HepG2 (cell line): ENCODE results near the gene DCTN1. TPM values are rescaled to one million over a fixed set of nuclear protein-coding genes. Genes with fewer than 3 reads are reported as not detected.

Experiments
- ATAC-seq: fragments of 200-7000 bp; cut with Tn5 transposase; 3 replicates; pipeline ENCODE4 v1.9.1; 2020; ENCODE audit warnings: mild to moderate bottlenecking, moderate library complexity
- BruUV-seq: library from RNA; stranded (reverse); fragments of 400-500 nt; replicated peaks from 2 replicates; lab custom pipeline; 2021; lab: Mats Ljungman, UMichigan
- CTCF ChIA-PET: fragments of 300-600 bp; formaldehyde crosslinking; extraction: SDS; loops from one replicate; lab custom pipeline; 2021; ENCODE audit warnings: low total read pairs, inconsistent platforms, low intra/inter-chr PET ratio; lab: Yijun Ruan, JAX
- POLR2A ChIA-PET: fragments of 350-600 bp; sonication (Branson Sonifier 250); formaldehyde crosslinking; loops from one replicate; lab custom pipeline; 2020; ENCODE audit warnings: antibody characterized with exemption, inconsistent platforms; lab: Yijun Ruan, JAX
- DNase-seq: peaks from one replicate; pipeline ENCODE4 v3.0.0-alpha.2; 2015; ENCODE audit warnings: low spot score
- FAIRE-seq: peaks from 3 replicates; lab custom pipeline; 2011; peaks lifted over from hg19 to GRCh38; lab: Jason Lieb, UNC
- H2AFZ ChIP-seq: one replicate; pipeline ENCODE4 v1.6.1; 2011; ENCODE audit warnings: low read length, inconsistent platforms
- H3K27ac ChIP-seq: fragments of 300-600 bp; 3 replicates; pipeline ENCODE4 v1.8.0; 2011; ENCODE audit warnings: mixed run types, mild to moderate bottlenecking, mixed read lengths, low read length, inconsistent platforms; ENCODE audit not compliant: insufficient read depth; ENCODE audit errors: extremely low read length
- H3K27me3 ChIP-seq, 2 experiments: fragments of 200-600 bp in 1 of 2; 2 replicates in 1 of 2; 3 replicates in 1 of 2; pipeline versions ENCODE4 v1.6.0 to v1.8.0; 2011; ENCODE audit warnings: low read length in 2 of 2, mild to moderate bottlenecking in 2 of 2, moderate library complexity in 2 of 2, inconsistent platforms in 1 of 2; ENCODE audit not compliant: insufficient read depth in 2 of 2, control insufficient read depth in 1 of 2
- H3K36me3 ChIP-seq, 2 experiments: fragments of 200-600 bp in 1 of 2; replicated peaks in 1 of 2; 2 replicates in 1 of 2; 3 replicates in 1 of 2; pipeline versions ENCODE4 v1.5.1 to v1.8.0; 2011; ENCODE audit warnings: low read length in 2 of 2, inconsistent platforms in 1 of 2; ENCODE audit not compliant: insufficient read depth in 2 of 2, control insufficient read depth in 1 of 2
- H3K4me1 ChIP-seq: 2 replicates; pipeline ENCODE4 v1.5.1; 2012; ENCODE audit warnings: low read length, inconsistent platforms; ENCODE audit not compliant: insufficient read depth
- H3K4me2 ChIP-seq: 2 replicates; pipeline ENCODE4 v1.6.0; 2011; ENCODE audit warnings: low read depth, low read length, inconsistent platforms
- H3K4me3 ChIP-seq, 3 experiments: fragments of 200-600 bp in 1 of 3; sonication (generic), shearing (Covaris generic) in 1 of 3; replicated peaks in 1 of 3; 2 replicates each; pipeline ENCODE4 v1.5.1; 2011 to 2016; ENCODE audit warnings: low read length in 3 of 3, inconsistent platforms in 2 of 3, low read depth in 2 of 3, mild to moderate bottlenecking in 2 of 3, control low read depth in 1 of 3, mixed read lengths in 1 of 3; ENCODE audit not compliant: insufficient read depth in 1 of 3
- H3K79me2 ChIP-seq: one replicate; pipeline ENCODE4 v1.6.1; 2011; ENCODE audit warnings: low read length, inconsistent platforms; ENCODE audit not compliant: insufficient read depth
- H3K9ac ChIP-seq: 2 replicates; pipeline ENCODE4 v1.6.0; 2011; ENCODE audit warnings: mild to moderate bottlenecking, low read depth, low read length, inconsistent platforms; ENCODE audit not compliant: insufficient read depth
- H3K9me3 ChIP-seq: 2 replicates; pipeline ENCODE4 v1.5.1; 2012; ENCODE audit warnings: mild to moderate bottlenecking, low read length
- H4K20me1 ChIP-seq: 2 replicates; pipeline ENCODE4 v1.6.0; 2011; ENCODE audit warnings: inconsistent platforms, mild to moderate bottlenecking, low read length, moderate library complexity; ENCODE audit not compliant: insufficient read depth
- ARID3A ChIP-seq: IDR thresholded peaks from 2 replicates; pipeline ENCODE4 v1.6.1; 2012; ENCODE audit warnings: low read depth, low read length, improper control_type of control experiment
- HOXA5 ChIP-seq: sonication (generic); formaldehyde crosslinking; IDR thresholded peaks from 2 replicates; pipeline ENCODE4 v1.4.0; 2020; ENCODE audit warnings: missing genetic modification reagents
- MBD4 ChIP-seq: IDR thresholded peaks from 2 replicates; pipeline ENCODE4 v1.6.1; 2012; ENCODE audit warnings: low read length, inconsistent platforms, borderline replicate concordance
- NFE2 ChIP-seq: sonication (generic); formaldehyde crosslinking; IDR thresholded peaks from 2 replicates; pipeline ENCODE4 v1.4.0; 2020; ENCODE audit warnings: missing genetic modification reagents
- PATZ1 ChIP-seq: sonication (generic); formaldehyde crosslinking; IDR thresholded peaks from 2 replicates; pipeline ENCODE4 v1.4.0; 2020; ENCODE audit warnings: missing genetic modification reagents
- PBX2 ChIP-seq: IDR thresholded peaks from 2 replicates; pipeline ENCODE4 v1.6.1; 2016; ENCODE audit warnings: control low read depth
- SMAD9 ChIP-seq: sonication (generic); formaldehyde crosslinking; IDR thresholded peaks from 2 replicates; pipeline ENCODE4 v1.5.1; 2020; ENCODE audit warnings: mild to moderate bottlenecking, missing genetic modification reagents
- TRIM24 ChIP-seq: sonication (generic); formaldehyde crosslinking; IDR thresholded peaks from 2 replicates; pipeline ENCODE4 v1.8.0; 2022; ENCODE audit warnings: mild to moderate bottlenecking, missing genetic modification reagents
- ZFYVE20 ChIP-seq: sonication (generic); formaldehyde crosslinking; IDR thresholded peaks from 2 replicates; pipeline ENCODE4 v1.8.0; 2023; ENCODE audit warnings: low read depth, mild to moderate bottlenecking, moderate library complexity, missing genetic modification reagents, borderline replicate concordance
- ZNF205 ChIP-seq: IDR thresholded peaks from 2 replicates; pipeline ENCODE4 v1.6.1; 2018; ENCODE audit warnings: missing biosample characterization, missing genetic modification reagents
- ZNF484 ChIP-seq: sonication (generic); formaldehyde crosslinking; IDR thresholded peaks from 2 replicates; pipeline ENCODE4 v1.5.1; 2020; ENCODE audit warnings: mild to moderate bottlenecking, low read depth, missing genetic modification reagents, borderline replicate concordance
- ZNF747 ChIP-seq: sonication (generic); formaldehyde crosslinking; IDR thresholded peaks from 2 replicates; pipeline ENCODE4 v1.8.1; 2023; ENCODE audit warnings: missing genetic modification reagents, mild to moderate bottlenecking, borderline replicate concordance
- WGBS: methylation state at CpG from one replicate; pipeline ENCODE4 v1.1.6; 2017; ENCODE audit warnings: low lambda C conversion rate; 5-methylcytosine and 5-hydroxymethylcytosine counted together
- in situ Hi-C: cut with HindIII; loops from 2 replicates; pipeline ENCODE4 v1.10.0; 2017; ENCODE audit warnings: low pct_unique_long_range_greater_than_20kb; ENCODE audit not compliant: extremely low pct_ligation_motif_present
- intact Hi-C: fragments of 100-400 bp; cut with micrococcal nuclease; formaldehyde crosslinking; loops from one replicate; pipeline ENCODE4 v1.10.0; 2022; ENCODE audit not compliant: unreplicated experiment
- polyA plus RNA-seq, 8 experiments: library from polyadenylated mRNA; depleted of rRNA in 3 of 8; stranded (reverse) in 7 of 8; unstranded in 1 of 8; fragments of >200 nt; fragmentation: Illumina TruSeq in 4 of 8; extraction: Trizol in 4 of 8; gene quantifications; 2 replicates each; pipeline versions ENCODE4 v1.2.1 to v1.2.3, GENCODE V29; 2011 to 2016; ENCODE audit warnings: low read depth in 4 of 8, missing spikeins in 1 of 8, mixed read lengths in 1 of 8; ENCODE audit not compliant: insufficient read depth in 1 of 8
- total RNA-seq, 5 experiments: library from RNA; depleted of rRNA; stranded (reverse); fragments of >200 nt; fragmentation: Illumina TruSeq; extraction: Trizol; gene quantifications; 2 replicates each; pipeline ENCODE4 v1.2.3, GENCODE V29; 2016; ENCODE audit warnings: low read depth in 1 of 5

The DCTN1 gene
- total and polyA plus RNA-seq, 2 of the 13 experiments (the other 11 are each of a cell fraction or from before 2014, with no cell fraction given) = 73.2 to 122 TPM

GRCh38 chr2:74373985-74374384 lies 6.1 kb downstream of the DCTN1 start (continued):
- no peak for TF ChIP-seq HOXA5 (CRISPR knock-in tag)
- TF ChIP-seq NFE2 (CRISPR knock-in tag) = no peak
- TF ChIP-seq ZNF205 = no peak

- H2AFZ ChIP-seq = no peak overlapping the region
- no peak for FAIRE-seq
- intact Hi-C loops = no loop called here
- ATAC-seq = no peak
- no peaks in the 10 kb centered on the region for H3K9me3 ChIP-seq
- no peaks in the 10 kb centered on the region; the same call in 1 of the 2 replicates for H4K20me1 ChIP-seq
- peaks cover 51 to 69% of the 10 kb centered on the region in 2 experiments for H3K36me3 ChIP-seq
- ChIA-PET POLR2A (no interaction called here), CTCF (no interaction called here)
- 95% methylated on average over 3 of the region's 5 CpGs for WGBS
- TF ChIP-seq PATZ1 (no peak), ZNF484 (CRISPR knock-in tag) (no peak), TRIM24 (CRISPR knock-in tag) (no peak), ZFYVE20 (CRISPR knock-in tag) (no peak), SMAD9 (CRISPR knock-in tag) (no peak), ZNF747 (CRISPR knock-in tag) (no peak), PBX2 (no peak), MBD4 (no peak), ARID3A (no peak)
- BruUV-seq = no TSS peak
- H3K27me3 ChIP-seq = no peaks in the 10 kb centered on the region
- no peaks in the 10 kb centered on the region for H3K4me1 ChIP-seq
- no peak overlapping the region for H3K4me3 ChIP-seq
- no peak overlapping the region for H3K4me2 ChIP-seq
- DNase-seq = no peak
- in situ Hi-C loops = no loop called here
- no peaks in the 10 kb centered on the region for H3K79me2 ChIP-seq
- no peak overlapping the region for H3K9ac ChIP-seq
- no peak overlapping the region for H3K27ac ChIP-seq
Observed at GRCh38 chr2:74373221-74373676, 6.9 kb downstream of the DCTN1 start.
